Left lung (tissue), 10 donors: ENCODE results near the gene DCC. TPM values are rescaled to one million over a fixed set of nuclear protein-coding genes. Genes with fewer than 3 reads are reported as not detected.

ENCODE experiments used
- ATAC-seq: fragments of 200-7000 bp; cut with Tn5 transposase; one replicate; pipeline ENCODE4 v1.9.1; 2020; ENCODE audit warnings: moderate library complexity
- DNase-seq, 4 donors: peaks; one replicate each; pipeline ENCODE4 v3.0.0-alpha.2; 2013 to 2020
- H3K27ac ChIP-seq, 2 donors: fragments of 200-600 bp; sonication (generic) in 1 of 2; one replicate each; pipeline versions ENCODE4 v1.5.0 to v1.8.0; 2020 to 2021
- H3K27me3 ChIP-seq, 2 donors: fragments of 200-600 bp; sonication (generic) in 1 of 2; one replicate each; pipeline versions ENCODE4 v1.5.0 to v1.8.0; 2020 to 2021
- H3K36me3 ChIP-seq, 2 donors: fragments of 200-600 bp; sonication (generic) in 1 of 2; one replicate each; pipeline versions ENCODE4 v1.5.0 to v1.8.0; 2020 to 2021
- H3K4me1 ChIP-seq, 2 donors: fragments of 200-600 bp; one replicate each; pipeline ENCODE4 v1.8.0; 2021
- H3K4me3 ChIP-seq, 2 donors: fragments of 200-600 bp; sonication (generic) in 1 of 2; one replicate each; pipeline versions ENCODE4 v1.5.0 to v1.8.0; 2020 to 2021; ENCODE audit warnings: mild to moderate bottlenecking in 1 of 2
- H3K9me3 ChIP-seq, 2 donors: fragments of 200-600 bp; sonication (generic) in 1 of 2; one replicate each; pipeline versions ENCODE4 v1.5.0 to v1.8.0; 2020 to 2021
- CTCF ChIP-seq, 2 donors: fragments of 200-600 bp; sonication (generic) in 1 of 2; IDR thresholded peaks; one replicate each; pipeline versions ENCODE4 v1.5.0 to v1.8.0; 2021; ENCODE audit warnings: antibody characterized with exemption in 2 of 2
- intact Hi-C, 2 donors: fragments of 100-400 bp; cut with DNase I; formaldehyde crosslinking; loops; one replicate each; pipeline versions ENCODE4 v1.11.2 to v1.14.2; 2022
- polyA plus RNA-seq, 6 donors: library from polyadenylated mRNA; unstranded; fragments of 120-200 nt; gene quantifications; one replicate each; pipeline ENCODE4 v1.2.1, GENCODE V29; 2013; ENCODE audit not compliant: insufficient read length in 6 of 6
- total RNA-seq, 2 donors: library from RNA; stranded (reverse); fragmentation: NEBNext Ultra II Directional; extraction: Animal tissue kit (Norgen Biotek cat#: 25700); gene quantifications; one replicate each; pipeline ENCODE4 v1.2.1, GENCODE V29; 2021
- donor health status: DM: no; HTN: yes; CAD: no.
- donor health status: DM: no; HTN: no; CAD: no.

Gene DCC
- total and polyA plus RNA-seq, 8 donors, result 0.61 to 3.5 (median 2.1) TPM

- no peak for TF ChIP-seq CTCF (IDR thresholded peaks at IDR 0.05)
- no peaks in the 10 kb centered on the region for H3K27me3 ChIP-seq
- intact Hi-C loops, result no loop called here
- H3K27ac ChIP-seq, result no peak overlapping the region
- no peaks in the 10 kb centered on the region for H3K4me1 ChIP-seq
- H3K4me3 ChIP-seq, result no peak overlapping the region
- no peaks in the 10 kb centered on the region for H3K9me3 ChIP-seq
- DNase-seq, result peak in 3 of 4 donors; percentile 35 to 65 (median 46)
- H3K36me3 ChIP-seq, result no peaks in the 10 kb centered on the region
- ATAC-seq, result peak; percentile 86
These were observed 141.1 kb downstream of the DCC start for GRCh38 chr18:52481116-52481515.

GRCh38 chr18:52484977-52485376 lies 145.0 kb downstream of the DCC start:
- DNase-seq, result no peak
- Histone ChIP-seq H3K27ac (no peak overlapping the region), H3K9me3 (no peaks in the 10 kb centered on the region), H3K4me1 (no peaks in the 10 kb centered on the region), H3K4me3 (no peak overlapping the region), H3K36me3 (no peaks in the 10 kb centered on the region), H3K27me3 (no peaks in the 10 kb centered on the region)
- intact Hi-C loops, result no loop called here
- ATAC-seq, result no peak
- no peak for TF ChIP-seq CTCF (IDR thresholded peaks at IDR 0.05)

GRCh38 chr18:52486052-52486451 lies 146.1 kb downstream of the DCC start:
- no peaks in the 10 kb centered on the region for H3K4me1 ChIP-seq
- intact Hi-C loops, result no loop called here
- DNase-seq (no peak), ATAC-seq (no peak)
- no peak overlapping the region for H3K27ac ChIP-seq
- H3K9me3 ChIP-seq, result no peaks in the 10 kb centered on the region
- H3K27me3 ChIP-seq, result no peaks in the 10 kb centered on the region
- no peak overlapping the region for H3K4me3 ChIP-seq
- no peaks in the 10 kb centered on the region for H3K36me3 ChIP-seq
- no peak for TF ChIP-seq CTCF (IDR thresholded peaks at IDR 0.05)

GRCh38 chr18:52489396-52490306 lies 149.7 kb downstream of the DCC start:
- H3K4me3 ChIP-seq, result no peak overlapping the region
- H3K9me3 ChIP-seq, result peaks cover 0 to 24% of the 10 kb centered on the region in 2 donors
- DNase-seq (no peak), ATAC-seq (no peak)
- H3K36me3 ChIP-seq, result no peaks in the 10 kb centered on the region
- intact Hi-C loops, result no loop called here
- no peak overlapping the region for H3K27ac ChIP-seq
- no peak for TF ChIP-seq CTCF (IDR thresholded peaks at IDR 0.05)
- H3K27me3 ChIP-seq, result no peaks in the 10 kb centered on the region
- no peaks in the 10 kb centered on the region for H3K4me1 ChIP-seq

GRCh38 chr18:52496426-52496825 lies 156.4 kb downstream of the DCC start:
- Histone ChIP-seq H3K27ac (no peak overlapping the region), H3K36me3 (no peaks in the 10 kb centered on the region), H3K4me1 (no peaks in the 10 kb centered on the region), H3K9me3 (peaks cover 0 to 34% of the 10 kb centered on the region in 2 donors), H3K27me3 (no peaks in the 10 kb centered on the region), H3K4me3 (no peak overlapping the region)
- intact Hi-C loops, result no loop called here
- ATAC-seq (no peak), DNase-seq (no peak)
- no peak for TF ChIP-seq CTCF (IDR thresholded peaks at IDR 0.05)
